Liver (tissue), 3 donors: ENCODE data around the gene HIP1.

Experiments used
- RXRA ChIP-seq, 2 donors: IDR thresholded peaks; 2 replicates each; pipeline ENCODE4 v1.6.1; 2017 to 2018; ENCODE audit warnings: antibody characterized with exemption in 2 of 2, mild to moderate bottlenecking in 1 of 2
- SP1 ChIP-seq: IDR thresholded peaks from 2 replicates; pipeline ENCODE4 v1.6.1; 2018; ENCODE audit warnings: antibody characterized with exemption, mild to moderate bottlenecking
- TF ChIP-seq, protein P1 (sequence below): fragments of 150-350 bp; IDR thresholded peaks from 2 replicates; pipeline ENCODE4 v1.5.1; 2017; ENCODE audit warnings: improper control_type of control experiment, low read depth, low read length; ENCODE audit not compliant: missing input control
- TF ChIP-seq, protein P2 (sequence below): IDR thresholded peaks from 2 replicates; pipeline ENCODE4 v1.6.1; 2016; ENCODE audit warnings: antibody characterized with exemption, mild to moderate bottlenecking
- donor health status: healthy.
- donor health status: healthy.

DNA sequence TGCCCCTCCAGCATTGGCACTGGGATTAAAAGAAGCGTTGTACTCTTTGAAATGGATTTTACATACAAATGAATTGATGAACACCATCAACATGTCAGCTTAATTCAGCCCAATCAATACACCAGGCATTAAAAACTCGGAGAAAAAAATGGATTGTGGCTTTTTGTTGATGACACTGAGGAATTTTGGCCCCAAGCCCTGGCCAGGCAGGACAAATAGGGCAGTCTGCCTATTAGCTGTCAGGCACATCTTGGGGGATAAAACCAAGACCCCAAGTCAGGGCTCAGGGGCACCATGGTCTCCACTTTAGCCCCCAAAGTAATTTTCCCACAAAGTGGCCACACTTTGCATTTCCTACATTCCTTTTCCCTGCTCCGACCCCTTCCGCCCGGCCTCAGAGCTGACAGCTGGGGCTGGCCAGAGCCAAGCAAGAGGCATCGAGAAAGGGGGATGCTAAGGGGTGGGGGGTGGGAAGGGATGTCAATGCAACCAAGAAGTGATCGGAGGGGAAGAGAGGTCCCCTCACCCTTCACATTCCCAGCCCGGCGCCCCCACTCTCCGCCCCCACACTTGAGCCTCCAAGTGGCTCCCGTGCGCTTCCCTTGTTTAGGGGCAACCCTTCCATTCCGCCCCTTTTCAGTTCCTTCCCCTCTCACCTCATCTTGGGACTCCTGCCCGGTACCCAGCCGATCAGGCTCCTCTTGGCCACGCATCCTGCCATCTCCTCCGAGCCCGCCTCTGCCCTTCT, 711 bp downstream of the HIP1 start:
- TF ChIP-seq, protein P1, sequence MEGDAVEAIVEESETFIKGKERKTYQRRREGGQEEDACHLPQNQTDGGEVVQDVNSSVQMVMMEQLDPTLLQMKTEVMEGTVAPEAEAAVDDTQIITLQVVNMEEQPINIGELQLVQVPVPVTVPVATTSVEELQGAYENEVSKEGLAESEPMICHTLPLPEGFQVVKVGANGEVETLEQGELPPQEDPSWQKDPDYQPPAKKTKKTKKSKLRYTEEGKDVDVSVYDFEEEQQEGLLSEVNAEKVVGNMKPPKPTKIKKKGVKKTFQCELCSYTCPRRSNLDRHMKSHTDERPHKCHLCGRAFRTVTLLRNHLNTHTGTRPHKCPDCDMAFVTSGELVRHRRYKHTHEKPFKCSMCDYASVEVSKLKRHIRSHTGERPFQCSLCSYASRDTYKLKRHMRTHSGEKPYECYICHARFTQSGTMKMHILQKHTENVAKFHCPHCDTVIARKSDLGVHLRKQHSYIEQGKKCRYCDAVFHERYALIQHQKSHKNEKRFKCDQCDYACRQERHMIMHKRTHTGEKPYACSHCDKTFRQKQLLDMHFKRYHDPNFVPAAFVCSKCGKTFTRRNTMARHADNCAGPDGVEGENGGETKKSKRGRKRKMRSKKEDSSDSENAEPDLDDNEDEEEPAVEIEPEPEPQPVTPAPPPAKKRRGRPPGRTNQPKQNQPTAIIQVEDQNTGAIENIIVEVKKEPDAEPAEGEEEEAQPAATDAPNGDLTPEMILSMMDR, result no peak
- no peak for TF ChIP-seq RXRA (IDR thresholded peaks at IDR 0.05)
- no peak for TF ChIP-seq SP1
- TF ChIP-seq, protein P2, sequence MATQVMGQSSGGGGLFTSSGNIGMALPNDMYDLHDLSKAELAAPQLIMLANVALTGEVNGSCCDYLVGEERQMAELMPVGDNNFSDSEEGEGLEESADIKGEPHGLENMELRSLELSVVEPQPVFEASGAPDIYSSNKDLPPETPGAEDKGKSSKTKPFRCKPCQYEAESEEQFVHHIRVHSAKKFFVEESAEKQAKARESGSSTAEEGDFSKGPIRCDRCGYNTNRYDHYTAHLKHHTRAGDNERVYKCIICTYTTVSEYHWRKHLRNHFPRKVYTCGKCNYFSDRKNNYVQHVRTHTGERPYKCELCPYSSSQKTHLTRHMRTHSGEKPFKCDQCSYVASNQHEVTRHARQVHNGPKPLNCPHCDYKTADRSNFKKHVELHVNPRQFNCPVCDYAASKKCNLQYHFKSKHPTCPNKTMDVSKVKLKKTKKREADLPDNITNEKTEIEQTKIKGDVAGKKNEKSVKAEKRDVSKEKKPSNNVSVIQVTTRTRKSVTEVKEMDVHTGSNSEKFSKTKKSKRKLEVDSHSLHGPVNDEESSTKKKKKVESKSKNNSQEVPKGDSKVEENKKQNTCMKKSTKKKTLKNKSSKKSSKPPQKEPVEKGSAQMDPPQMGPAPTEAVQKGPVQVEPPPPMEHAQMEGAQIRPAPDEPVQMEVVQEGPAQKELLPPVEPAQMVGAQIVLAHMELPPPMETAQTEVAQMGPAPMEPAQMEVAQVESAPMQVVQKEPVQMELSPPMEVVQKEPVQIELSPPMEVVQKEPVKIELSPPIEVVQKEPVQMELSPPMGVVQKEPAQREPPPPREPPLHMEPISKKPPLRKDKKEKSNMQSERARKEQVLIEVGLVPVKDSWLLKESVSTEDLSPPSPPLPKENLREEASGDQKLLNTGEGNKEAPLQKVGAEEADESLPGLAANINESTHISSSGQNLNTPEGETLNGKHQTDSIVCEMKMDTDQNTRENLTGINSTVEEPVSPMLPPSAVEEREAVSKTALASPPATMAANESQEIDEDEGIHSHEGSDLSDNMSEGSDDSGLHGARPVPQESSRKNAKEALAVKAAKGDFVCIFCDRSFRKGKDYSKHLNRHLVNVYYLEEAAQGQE, result no peak
